8988T (cell line): ENCODE data around the gene MET.

Experiments
- DNase-seq: peaks from one replicate; pipeline ENCODE4 v3.0.0; 2011

The MET gene

GRCh38 chr7:116786791-116787443, 114.9 kb downstream of the MET start:
- DNase-seq = no peak

GRCh38 chr7:116787881-116788280, 115.9 kb downstream of the MET start:
- DNase-seq = no peak

GRCh38 chr7:116788572-116789197, 116.7 kb downstream of the MET start:
- DNase-seq = no peak

- DNase-seq = no peak
Measured at GRCh38 chr7:116790025-116790424, 118.0 kb downstream of the MET start.

- no peak for DNase-seq
Measured at GRCh38 chr7:116792813-116793212, 120.8 kb downstream of the MET start.

GRCh38 chr7:116793795-116794340, 121.9 kb downstream of the MET start:
- DNase-seq = no peak

- DNase-seq = no peak
Measured at GRCh38 chr7:116796471-116796870, 124.5 kb downstream of the MET start.

- no peak for DNase-seq
Measured at GRCh38 chr7:116797612-116798011, 125.6 kb downstream of the MET start.

- DNase-seq = no peak
Measured at GRCh38 chr7:116798232-116798631, 126.2 kb downstream of the MET start.

- no peak for DNase-seq
Measured at GRCh38 chr7:116799916-116800315, 127.9 kb downstream of the MET start.

GRCh38 chr7:116800594-116800993, 128.6 kb downstream of the MET start:
- no peak for DNase-seq

- no peak for DNase-seq
Measured at GRCh38 chr7:116801092-116801710, 129.2 kb downstream of the MET start.

- no peak for DNase-seq
Measured at GRCh38 chr7:116802144-116802745, 130.2 kb downstream of the MET start.

GRCh38 chr7:116802746-116803152, 130.8 kb downstream of the MET start:
- no peak for DNase-seq

- DNase-seq = no peak
Measured at GRCh38 chr7:116804471-116804870, 132.5 kb downstream of the MET start.

- no peak for DNase-seq
Measured at GRCh38 chr7:116805100-116805544, 133.1 kb downstream of the MET start.

GRCh38 chr7:116806046-116806944, 134.3 kb downstream of the MET start:
- DNase-seq = no peak

- no peak for DNase-seq
Measured at GRCh38 chr7:116807011-116807560, 135.1 kb downstream of the MET start.

- no peak for DNase-seq
Measured at GRCh38 chr7:116809636-116810266, 137.8 kb downstream of the MET start.

- no peak for DNase-seq
Measured at GRCh38 chr7:116810267-116811116, 138.5 kb downstream of the MET start.

GRCh38 chr7:116811768-116812167, 139.8 kb downstream of the MET start:
- no peak for DNase-seq
